Endothelial cell of umbilical vein (primary cell): Measurements from ENCODE around the gene GPR37L1. TPM values are rescaled to one million over a fixed set of nuclear protein-coding genes. Genes with fewer than 3 reads are reported as not detected.

ENCODE experiments used
- BruUV-seq: library from RNA; stranded (reverse); fragments of 400-500 nt; replicated peaks from 2 replicates; lab custom pipeline; 2021; lab: Mats Ljungman, UMichigan
- CTCF ChIA-PET: fragments of 300-600, 350-600 bp; sonication (Branson Sonifier 250); formaldehyde crosslinking; loops from one replicate; lab custom pipeline; 2021; ENCODE audit warnings: antibody characterized with exemption, inconsistent platforms; lab: Charles Lee
- POLR2A ChIA-PET: fragments of 300-600, 350-600 bp; sonication (Branson Sonifier 250); formaldehyde crosslinking; loops from one replicate; lab custom pipeline; 2021; ENCODE audit warnings: antibody characterized with exemption, inconsistent platforms; lab: Charles Lee
- DNase-seq: peaks from one replicate; pipeline ENCODE4 v3.0.0-alpha.2; 2011; ENCODE audit warnings: low read depth, low spot score
- FAIRE-seq: peaks from 2 replicates; lab custom pipeline; 2011; peaks lifted over from hg19 to GRCh38; lab: Jason Lieb, UNC
- H2AFZ ChIP-seq: 2 replicates; pipeline ENCODE4 v1.6.0; 2012; ENCODE audit warnings: low read depth, low read length, control low read depth, inconsistent platforms
- H3K27ac ChIP-seq: 2 replicates; pipeline ENCODE4 v1.5.1; 2011; ENCODE audit warnings: low read depth, mild to moderate bottlenecking, control low read depth, low read length, moderate library complexity; ENCODE audit not compliant: insufficient read depth
- H3K27me3 ChIP-seq, 2 experiments: 2 replicates each; pipeline versions ENCODE4 v1.6.0 to v1.6.1; 2011; ENCODE audit warnings: low read length in 2 of 2, mixed read lengths in 1 of 2; ENCODE audit not compliant: control insufficient read depth in 2 of 2, insufficient read depth in 2 of 2
- H3K36me3 ChIP-seq, 2 experiments: 2 replicates in 1 of 2; 3 replicates in 1 of 2; pipeline ENCODE4 v1.5.1; 2011; ENCODE audit warnings: low read length in 2 of 2, mild to moderate bottlenecking in 1 of 2, moderate library complexity in 1 of 2; ENCODE audit not compliant: control insufficient read depth in 2 of 2, insufficient read depth in 2 of 2; ENCODE audit errors: extremely low read depth in 1 of 2
- H3K4me1 ChIP-seq: 3 replicates; pipeline ENCODE4 v1.5.1; 2011; ENCODE audit warnings: mild to moderate bottlenecking, low read length; ENCODE audit not compliant: control insufficient read depth, insufficient read depth; ENCODE audit errors: extremely low read depth
- H3K4me2 ChIP-seq: 2 replicates; pipeline ENCODE4 v1.6.1; 2011; ENCODE audit warnings: low read length, control low read depth, mixed read lengths; ENCODE audit not compliant: insufficient read depth
- H3K4me3 ChIP-seq, 3 experiments: fragments of 200-600 bp in 1 of 3; sonication (generic), shearing (Covaris generic) in 1 of 3; replicated peaks in 1 of 3; 2 replicates each; pipeline ENCODE4 v1.5.1; 2011 to 2016; ENCODE audit warnings: control low read depth in 3 of 3, low read length in 3 of 3, mild to moderate bottlenecking in 2 of 3, inconsistent platforms in 1 of 3, low read depth in 1 of 3, moderate library complexity in 1 of 3; ENCODE audit not compliant: insufficient read depth in 1 of 3
- H3K79me2 ChIP-seq: 2 replicates; pipeline ENCODE4 v1.6.0; 2012; ENCODE audit warnings: low read length, inconsistent platforms; ENCODE audit not compliant: control insufficient read depth, insufficient read depth
- H3K9ac ChIP-seq: replicated peaks from 2 replicates; pipeline ENCODE3; 2011; ENCODE audit warnings: low read length, control low read depth; ENCODE audit not compliant: insufficient read depth; ENCODE audit errors: extremely low read depth
- H3K9me1 ChIP-seq: replicated peaks from 3 replicates; pipeline ENCODE4 v1.6.0; 2011; ENCODE audit warnings: mild to moderate bottlenecking, low read length; ENCODE audit not compliant: control insufficient read depth, insufficient read depth; ENCODE audit errors: extremely low read depth
- H3K9me3 ChIP-seq: replicated peaks from 2 replicates; pipeline ENCODE4 v1.5.1; 2012; ENCODE audit warnings: low read length, inconsistent platforms; ENCODE audit not compliant: control insufficient read depth, insufficient read depth
- H4K20me1 ChIP-seq: replicated peaks from 2 replicates; pipeline ENCODE3; 2011; ENCODE audit warnings: mild to moderate bottlenecking, low read length; ENCODE audit not compliant: control insufficient read depth, insufficient read depth; ENCODE audit errors: extremely low read depth
- EZH2 ChIP-seq: IDR thresholded peaks from 2 replicates; pipeline ENCODE4 v1.6.1; 2012; ENCODE audit warnings: borderline replicate concordance, low read depth, mild to moderate bottlenecking, moderate library complexity, low read length, inconsistent platforms; ENCODE audit not compliant: severe bottlenecking
- FOS ChIP-seq: IDR thresholded peaks from 2 replicates; pipeline ENCODE4 v1.6.1; 2011; ENCODE audit warnings: mild to moderate bottlenecking, low read length, moderate library complexity, borderline replicate concordance; ENCODE audit not compliant: insufficient read depth
- GATA2 ChIP-seq: IDR thresholded peaks from 2 replicates; pipeline ENCODE4 v1.7.0; 2011; ENCODE audit warnings: low read depth, mild to moderate bottlenecking, moderate library complexity, mixed read lengths, low read length; ENCODE audit not compliant: insufficient read length, insufficient read depth
- JUN ChIP-seq: IDR thresholded peaks from 2 replicates; pipeline ENCODE4 v1.6.1; 2011; ENCODE audit warnings: borderline replicate concordance, low read depth; ENCODE audit not compliant: insufficient read length, insufficient read depth
- MYC ChIP-seq: IDR thresholded peaks from one replicate; pipeline ENCODE4 v1.6.1; 2011; ENCODE audit warnings: mild to moderate bottlenecking, low read depth, low read length
- POLR2A ChIP-seq: IDR thresholded peaks from 2 replicates; pipeline ENCODE4 v1.6.1; 2012; ENCODE audit warnings: low read depth, mild to moderate bottlenecking, control low read depth, low read length
- POLR2AphosphoS5 ChIP-seq: IDR thresholded peaks from 2 replicates; pipeline ENCODE4 v1.6.1; 2012; ENCODE audit warnings: low read depth, mild to moderate bottlenecking, control low read depth, low read length, moderate library complexity; ENCODE audit not compliant: insufficient read depth
- dilution Hi-C: fragments of 300-500 bp; cut with MboI; formaldehyde crosslinking; loops from one replicate; pipeline ENCODE4 v1.15.0; 2019; ENCODE audit warnings: low sequenced_read_pairs; ENCODE audit not compliant: extremely low pct_ligation_motif_present
- intact Hi-C: fragments of 100-400 bp; cut with micrococcal nuclease; formaldehyde crosslinking; loops from one replicate; pipeline ENCODE4 v1.10.0; 2022
- polyA plus RNA-seq, 4 experiments: library from polyadenylated mRNA; depleted of rRNA in 3 of 4; stranded (reverse) in 3 of 4; unstranded in 1 of 4; fragments of >200 nt; gene quantifications; 2 replicates each; pipeline versions ENCODE4 v1.2.1 to v1.2.3, GENCODE V29; 2011 to 2012; ENCODE audit warnings: missing spikeins in 1 of 4
- total RNA-seq: library from RNA; stranded (reverse); gene quantifications from 2 replicates; pipeline ENCODE4 v1.2.3, GENCODE V29; 2021
- TF ChIP-seq, protein P1 (sequence below), 2 donors: IDR thresholded peaks; 1 replicate in 1 of 2; 2 replicates in 1 of 2; pipeline ENCODE4 v1.5.1; 2011; ENCODE audit warnings: low read length in 2 of 2, mild to moderate bottlenecking in 2 of 2, moderate library complexity in 2 of 2, control low read depth in 1 of 2, inconsistent platforms in 1 of 2, low read depth in 1 of 2; ENCODE audit not compliant: insufficient read depth in 1 of 2; ENCODE audit errors: extremely low read depth in 1 of 2
- TF ChIP-seq, protein P2 (sequence below): IDR thresholded peaks from 2 replicates; pipeline ENCODE4 v1.6.1; 2011; ENCODE audit not compliant: insufficient read depth, insufficient read length

Gene GPR37L1
- total and polyA plus RNA-seq, 2 donors (not counting 3 experiments of a cell fraction or from before 2014, with no cell fraction given) = not detected

DNA sequence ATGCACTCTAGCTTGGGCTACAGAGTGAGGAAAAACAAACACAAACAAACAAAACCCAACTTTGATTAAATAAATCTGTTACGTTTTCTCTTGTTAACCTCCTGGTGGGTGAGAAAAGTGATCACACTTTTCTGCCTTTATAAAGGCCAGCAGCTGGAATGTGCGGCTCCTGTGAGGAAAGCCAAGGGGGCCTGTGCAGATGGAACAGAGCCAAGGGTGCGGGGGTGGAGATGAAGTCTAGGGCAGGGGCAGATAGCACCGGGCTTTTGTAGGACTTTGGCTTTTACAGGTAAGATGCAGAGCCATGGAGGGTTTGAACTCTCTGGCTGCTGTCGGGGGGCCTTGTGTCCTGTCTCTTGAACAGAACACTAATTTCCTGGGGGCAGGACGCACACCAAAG lies 40.7 kb upstream of the GPR37L1 start:
- H3K79me2 ChIP-seq = no peaks in the 10 kb centered on the region
- no peak overlapping the region for H3K27ac ChIP-seq
- ChIA-PET POLR2A (no interaction called here), CTCF (no interaction called here)
- no peak overlapping the region for H3K9ac ChIP-seq
- H3K4me1 ChIP-seq = no peaks in the 10 kb centered on the region
- H3K4me2 ChIP-seq = no peak overlapping the region
- H4K20me1 ChIP-seq = no peaks in the 10 kb centered on the region
- DNase-seq (no peak), FAIRE-seq (no peak)
- BruUV-seq = no TSS peak
- no peaks in the 10 kb centered on the region for H3K9me3 ChIP-seq
- intact Hi-C loops = no loop called here
- TF ChIP-seq, protein P1, sequence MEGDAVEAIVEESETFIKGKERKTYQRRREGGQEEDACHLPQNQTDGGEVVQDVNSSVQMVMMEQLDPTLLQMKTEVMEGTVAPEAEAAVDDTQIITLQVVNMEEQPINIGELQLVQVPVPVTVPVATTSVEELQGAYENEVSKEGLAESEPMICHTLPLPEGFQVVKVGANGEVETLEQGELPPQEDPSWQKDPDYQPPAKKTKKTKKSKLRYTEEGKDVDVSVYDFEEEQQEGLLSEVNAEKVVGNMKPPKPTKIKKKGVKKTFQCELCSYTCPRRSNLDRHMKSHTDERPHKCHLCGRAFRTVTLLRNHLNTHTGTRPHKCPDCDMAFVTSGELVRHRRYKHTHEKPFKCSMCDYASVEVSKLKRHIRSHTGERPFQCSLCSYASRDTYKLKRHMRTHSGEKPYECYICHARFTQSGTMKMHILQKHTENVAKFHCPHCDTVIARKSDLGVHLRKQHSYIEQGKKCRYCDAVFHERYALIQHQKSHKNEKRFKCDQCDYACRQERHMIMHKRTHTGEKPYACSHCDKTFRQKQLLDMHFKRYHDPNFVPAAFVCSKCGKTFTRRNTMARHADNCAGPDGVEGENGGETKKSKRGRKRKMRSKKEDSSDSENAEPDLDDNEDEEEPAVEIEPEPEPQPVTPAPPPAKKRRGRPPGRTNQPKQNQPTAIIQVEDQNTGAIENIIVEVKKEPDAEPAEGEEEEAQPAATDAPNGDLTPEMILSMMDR (IDR thresholded peaks at IDR 0.05; ENCODE audit: extremely low read depth in 1 of 2, insufficient read depth in 1 of 2, low read depth in 1 of 2, low read length in 2 of 2) = no peak
- TF ChIP-seq, protein P2, sequence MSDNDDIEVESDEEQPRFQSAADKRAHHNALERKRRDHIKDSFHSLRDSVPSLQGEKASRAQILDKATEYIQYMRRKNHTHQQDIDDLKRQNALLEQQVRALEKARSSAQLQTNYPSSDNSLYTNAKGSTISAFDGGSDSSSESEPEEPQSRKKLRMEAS = no peak
- no peak for TF ChIP-seq POLR2A
- no peak for TF ChIP-seq GATA2
- no peak for TF ChIP-seq FOS
- no peak for TF ChIP-seq EZH2
- TF ChIP-seq JUN = no peak
- no peak for TF ChIP-seq MYC
- no peak for TF ChIP-seq POLR2AphosphoS5
- dilution Hi-C loops = no loop called here
- no peaks in the 10 kb centered on the region for H3K36me3 ChIP-seq
- H2AFZ ChIP-seq = no peak overlapping the region
- no peak overlapping the region for H3K4me3 ChIP-seq
- H3K9me1 ChIP-seq = no peaks in the 10 kb centered on the region
- H3K27me3 ChIP-seq = peaks cover 2 to 3% of the 10 kb centered on the region in 2 experiments
